ENCODE results near the gene GPLD1.

DNA sequence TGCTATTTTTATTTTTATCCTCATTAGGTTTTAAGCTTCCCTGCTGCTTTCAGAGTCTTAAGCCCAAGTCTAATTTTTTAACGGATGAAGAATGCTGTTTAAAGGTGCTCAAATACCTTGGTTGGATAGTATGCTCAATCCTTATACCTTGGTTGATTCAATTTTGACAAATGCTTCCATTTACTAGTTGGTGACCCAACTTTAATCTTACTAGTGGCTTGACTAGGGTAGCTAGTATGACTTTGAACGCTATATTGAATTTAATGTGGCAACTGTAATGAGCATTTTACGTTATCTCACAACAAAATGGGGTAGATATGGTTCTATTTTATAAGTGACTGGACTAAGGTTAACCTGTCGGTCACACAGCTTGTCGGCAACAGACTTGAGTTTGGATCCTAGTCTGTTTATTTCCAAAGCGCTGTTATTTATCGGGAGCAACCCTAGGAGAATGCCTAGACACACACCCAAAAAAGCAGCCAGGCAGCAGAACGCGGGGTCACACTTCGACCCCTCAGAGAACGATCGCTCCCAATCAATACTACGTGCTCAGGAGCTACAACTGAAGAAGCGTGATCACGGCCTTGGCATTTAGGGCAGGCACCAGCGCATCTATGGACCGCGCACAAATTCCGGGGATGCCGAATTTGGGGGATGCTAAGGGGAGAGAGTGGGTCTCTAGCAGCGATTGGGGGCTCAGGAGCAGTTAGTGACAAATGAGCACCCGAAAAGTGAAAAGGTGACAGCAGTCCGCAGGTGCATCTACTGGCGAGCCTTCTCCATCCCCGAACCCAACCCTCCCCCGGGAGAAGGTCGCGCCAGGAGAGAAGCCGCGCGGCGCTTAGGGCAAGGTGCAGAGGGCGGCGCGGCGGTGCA is 4.8 kb upstream of the GPLD1 start:
- no peak for TF ChIP-seq ZNF274 (IDR thresholded peaks at IDR 0.05; ENCODE audit: low read depth, low read length)
- TF ChIP-seq SUZ12 (IDR thresholded peaks at IDR 0.05; ENCODE audit: extremely low read depth, insufficient read depth, insufficient read length): no peak

All from NT2/D1 (cell line).